Hepatocyte (in vitro differentiated cells): Measurements from ENCODE around the gene TREH. TPM values are rescaled to one million over a fixed set of nuclear protein-coding genes. Genes with fewer than 3 reads are reported as not detected.

Experiments used
- DNase-seq: peaks from one replicate; pipeline ENCODE4 v3.0.0-alpha.2; 2016; ENCODE audit warnings: low spot score
- H2AFZ ChIP-seq: fragments of 200-600 bp; sonication (generic); 2 replicates; pipeline ENCODE4 v1.6.0; 2016; ENCODE audit warnings: antibody characterized with exemption, mild to moderate bottlenecking
- H3K27ac ChIP-seq: fragments of 200-600 bp; sonication (generic); 2 replicates; pipeline ENCODE4 v1.5.1; 2016; ENCODE audit warnings: mild to moderate bottlenecking
- H3K27me3 ChIP-seq: fragments of 200-600 bp; sonication (generic); 2 replicates; pipeline ENCODE4 v1.6.1; 2016
- H3K36me3 ChIP-seq: fragments of 200-600 bp; sonication (generic); replicated peaks from 2 replicates; pipeline ENCODE4 v1.5.1; 2016; ENCODE audit warnings: low read depth; ENCODE audit not compliant: insufficient read depth
- H3K4me1 ChIP-seq: fragments of 200-600 bp; sonication (generic); 2 replicates; pipeline ENCODE4 v1.5.1; 2016; ENCODE audit warnings: mild to moderate bottlenecking, moderate library complexity; ENCODE audit not compliant: insufficient read depth
- H3K4me2 ChIP-seq: fragments of 200-600 bp; sonication (generic); 2 replicates; pipeline ENCODE4 v1.6.0; 2016
- H3K4me3 ChIP-seq: fragments of 200-600 bp; sonication (generic); 2 replicates; pipeline ENCODE4 v1.5.1; 2016; ENCODE audit warnings: mild to moderate bottlenecking
- H3K79me2 ChIP-seq: fragments of 200-600 bp; sonication (generic); 2 replicates; pipeline ENCODE4 v1.6.0; 2017; ENCODE audit warnings: mild to moderate bottlenecking
- H3K9me2 ChIP-seq: fragments of 200-600 bp; sonication (generic); replicated peaks from 2 replicates; pipeline ENCODE4 v1.6.0; 2017; ENCODE audit warnings: mild to moderate bottlenecking; ENCODE audit not compliant: insufficient read depth
- H3K9me3 ChIP-seq: fragments of 200-600 bp; sonication (generic); 2 replicates; pipeline ENCODE4 v1.5.1; 2016; ENCODE audit warnings: low read depth, mild to moderate bottlenecking
- H4K20me1 ChIP-seq: fragments of 200-600 bp; sonication (generic); 2 replicates; pipeline ENCODE4 v1.6.0; 2016; ENCODE audit warnings: mild to moderate bottlenecking; ENCODE audit not compliant: insufficient read depth, poor library complexity, severe bottlenecking
- EZH2 ChIP-seq: fragments of 200-600 bp; sonication (generic); IDR thresholded peaks from 2 replicates; pipeline ENCODE4 v1.6.1; 2016; ENCODE audit warnings: antibody characterized with exemption, mild to moderate bottlenecking, borderline replicate concordance
- EZH2phosphoT487 ChIP-seq: fragments of 200-600 bp; sonication (generic); IDR thresholded peaks from one replicate; pipeline ENCODE4 v1.6.1; 2018; ENCODE audit warnings: antibody characterized with exemption, mild to moderate bottlenecking, low read depth, moderate library complexity; ENCODE audit not compliant: unreplicated experiment, severe bottlenecking
- WGBS: methylation state at CpG from one replicate; pipeline ENCODE4 v1.1.6; 2016; ENCODE audit warnings: low lambda C conversion rate; ENCODE audit errors: missing lambda C conversion rate; 5-methylcytosine and 5-hydroxymethylcytosine counted together
- polyA plus RNA-seq: library from polyadenylated mRNA; unstranded; fragments of >200 nt; fragmentation: Nextera tagmentation; extraction: Ambion mirVana; gene quantifications from 2 replicates; pipeline ENCODE4 v1.2.1, GENCODE V29; 2016
- total RNA-seq: library from RNA; depleted of rRNA; stranded (reverse); fragments of >200 nt; gene quantifications from 2 replicates; pipeline ENCODE4 v1.2.3, GENCODE V29; 2014
- TF ChIP-seq, protein P1 (sequence below): fragments of 200-600 bp; sonication (generic); IDR thresholded peaks from 2 replicates; pipeline ENCODE4 v1.5.1; 2016; ENCODE audit warnings: antibody characterized with exemption, mild to moderate bottlenecking; ENCODE audit not compliant: poor library complexity

The TREH gene
- total and polyA plus RNA-seq, 2 experiments from 2014 or later = 6.6 to 10.7 TPM

DNA sequence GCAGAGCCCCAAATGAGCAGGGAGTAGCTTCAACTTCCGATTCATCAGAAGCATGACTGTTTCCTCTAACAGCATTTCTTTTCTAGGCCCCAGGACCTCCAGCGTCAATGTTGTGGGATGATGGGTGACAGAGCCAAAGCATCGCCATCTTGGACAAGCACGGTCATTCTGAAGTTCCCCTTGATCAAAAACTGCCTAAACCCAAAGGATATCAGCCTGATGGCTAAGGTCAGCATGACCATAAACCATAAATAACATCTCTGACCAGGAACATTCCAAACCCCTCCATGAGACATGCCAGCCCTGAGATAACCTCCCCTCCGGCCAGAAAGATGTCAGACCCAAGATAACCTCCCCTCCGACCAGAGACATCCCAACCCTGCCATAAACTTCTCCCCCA, 28.8 kb upstream of the TREH start:
- H2AFZ ChIP-seq = no peak overlapping the region
- no peak overlapping the region for H3K4me3 ChIP-seq
- TF ChIP-seq EZH2 (no peak), EZH2phosphoT487 (no peak)
- TF ChIP-seq, protein P1, sequence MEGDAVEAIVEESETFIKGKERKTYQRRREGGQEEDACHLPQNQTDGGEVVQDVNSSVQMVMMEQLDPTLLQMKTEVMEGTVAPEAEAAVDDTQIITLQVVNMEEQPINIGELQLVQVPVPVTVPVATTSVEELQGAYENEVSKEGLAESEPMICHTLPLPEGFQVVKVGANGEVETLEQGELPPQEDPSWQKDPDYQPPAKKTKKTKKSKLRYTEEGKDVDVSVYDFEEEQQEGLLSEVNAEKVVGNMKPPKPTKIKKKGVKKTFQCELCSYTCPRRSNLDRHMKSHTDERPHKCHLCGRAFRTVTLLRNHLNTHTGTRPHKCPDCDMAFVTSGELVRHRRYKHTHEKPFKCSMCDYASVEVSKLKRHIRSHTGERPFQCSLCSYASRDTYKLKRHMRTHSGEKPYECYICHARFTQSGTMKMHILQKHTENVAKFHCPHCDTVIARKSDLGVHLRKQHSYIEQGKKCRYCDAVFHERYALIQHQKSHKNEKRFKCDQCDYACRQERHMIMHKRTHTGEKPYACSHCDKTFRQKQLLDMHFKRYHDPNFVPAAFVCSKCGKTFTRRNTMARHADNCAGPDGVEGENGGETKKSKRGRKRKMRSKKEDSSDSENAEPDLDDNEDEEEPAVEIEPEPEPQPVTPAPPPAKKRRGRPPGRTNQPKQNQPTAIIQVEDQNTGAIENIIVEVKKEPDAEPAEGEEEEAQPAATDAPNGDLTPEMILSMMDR = no peak
- no peak overlapping the region for H3K4me2 ChIP-seq
- H3K4me1 ChIP-seq = no peaks in the 10 kb centered on the region
- no peaks in the 10 kb centered on the region for H3K36me3 ChIP-seq
- H3K27ac ChIP-seq = no peak overlapping the region
- no peaks in the 10 kb centered on the region for H3K9me3 ChIP-seq
- no peak for DNase-seq
- no peaks in the 10 kb centered on the region for H4K20me1 ChIP-seq
- 76% methylated on average over 6 of the region's 6 CpGs for WGBS
- H3K79me2 ChIP-seq = no peaks in the 10 kb centered on the region
- H3K27me3 ChIP-seq = no peaks in the 10 kb centered on the region
- no peaks in the 10 kb centered on the region for H3K9me2 ChIP-seq

DNA sequence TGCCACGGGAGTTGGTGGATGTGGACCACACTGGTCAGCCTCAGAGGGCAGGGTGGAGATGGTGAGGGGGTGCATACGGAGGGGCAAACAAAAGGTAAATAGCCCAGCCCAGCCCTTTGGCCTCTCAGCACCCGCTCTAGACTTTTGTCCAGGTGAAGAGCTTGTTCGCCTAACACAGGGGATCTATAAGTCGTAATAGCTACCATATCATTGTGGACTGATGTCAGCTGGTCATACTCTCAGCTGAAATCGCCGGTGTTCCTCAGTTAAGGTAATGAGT, 27.0 kb upstream of the TREH start:
- no peaks in the 10 kb centered on the region for H4K20me1 ChIP-seq
- no peak for DNase-seq
- no peak overlapping the region for H3K27ac ChIP-seq
- H3K9me2 ChIP-seq = no peaks in the 10 kb centered on the region
- H2AFZ ChIP-seq = no peak overlapping the region
- no peaks in the 10 kb centered on the region for H3K36me3 ChIP-seq
- no peaks in the 10 kb centered on the region for H3K4me1 ChIP-seq
- no peak overlapping the region for H3K4me2 ChIP-seq
- no peak overlapping the region for H3K4me3 ChIP-seq
- no peak for TF ChIP-seq EZH2phosphoT487
- no peak for TF ChIP-seq EZH2
- TF ChIP-seq, protein P1 = no peak
- 87% methylated on average over 7 of the region's 7 CpGs for WGBS
- H3K79me2 ChIP-seq = no peaks in the 10 kb centered on the region
- H3K9me3 ChIP-seq = no peaks in the 10 kb centered on the region
- H3K27me3 ChIP-seq = no peaks in the 10 kb centered on the region

DNA sequence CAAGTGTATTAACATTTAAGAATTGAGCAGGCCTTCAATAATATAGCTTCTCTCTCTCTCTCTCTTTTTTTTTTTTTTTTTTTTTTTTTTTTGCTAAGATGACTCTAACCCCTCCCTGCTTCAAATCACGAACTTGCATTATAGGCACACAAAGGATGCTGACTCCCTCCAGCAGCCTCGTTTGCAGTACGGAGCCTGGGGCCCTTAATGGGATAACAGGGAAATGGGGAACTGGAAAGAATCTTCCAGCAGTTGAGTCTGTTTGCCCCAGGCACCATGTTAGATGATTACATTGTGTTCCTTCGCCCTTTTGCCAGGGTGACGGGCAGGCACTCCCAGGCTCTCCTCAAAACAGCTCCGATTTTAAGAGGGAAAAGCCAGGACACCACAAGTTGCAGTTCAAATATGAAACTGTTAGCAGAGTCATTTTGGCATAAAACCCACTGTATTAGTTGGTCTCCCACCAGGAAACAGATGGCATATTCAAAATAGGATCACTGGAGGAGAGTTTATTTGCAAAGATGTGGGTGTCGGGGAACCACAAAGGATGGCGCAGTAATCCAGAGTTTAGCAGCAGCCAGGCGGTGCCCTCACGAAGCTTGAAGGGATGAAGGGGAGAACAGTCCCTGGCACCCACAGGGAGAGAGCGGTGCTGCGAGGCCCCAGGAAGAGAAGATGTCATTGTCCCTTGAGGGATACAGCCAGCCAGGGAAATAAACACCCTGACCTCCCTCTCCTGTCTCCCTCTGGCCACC, 26.5 kb upstream of the TREH start:
- H3K9me2 ChIP-seq = no peaks in the 10 kb centered on the region
- H3K9me3 ChIP-seq = no peaks in the 10 kb centered on the region
- no peaks in the 10 kb centered on the region for H3K4me1 ChIP-seq
- H3K36me3 ChIP-seq = no peaks in the 10 kb centered on the region
- H3K79me2 ChIP-seq = no peaks in the 10 kb centered on the region
- no peaks in the 10 kb centered on the region for H4K20me1 ChIP-seq
- 72% methylated on average over 12 of the region's 12 CpGs for WGBS
- TF ChIP-seq, protein P1 = no peak
- TF ChIP-seq EZH2phosphoT487 = no peak
- no peak for TF ChIP-seq EZH2
- no peaks in the 10 kb centered on the region for H3K27me3 ChIP-seq
- no peak overlapping the region for H2AFZ ChIP-seq
- H3K4me3 ChIP-seq = no peak overlapping the region
- peak overlapping the region; percentile 3 for H3K27ac ChIP-seq
- no peak for DNase-seq
- H3K4me2 ChIP-seq = no peak overlapping the region
